Activated T-helper 9 cell treated with anti-CD3 and anti-CD28 coated beads, Interleukin-2, amount 50 U/mL, for 16 hours (primary cell): Measurements from ENCODE around the gene IER3.

Experiments
- DNase-seq: peaks from one replicate; pipeline ENCODE4 v3.0.0-alpha.2; 2020; ENCODE audit warnings: low read depth

The IER3 gene

DNA sequence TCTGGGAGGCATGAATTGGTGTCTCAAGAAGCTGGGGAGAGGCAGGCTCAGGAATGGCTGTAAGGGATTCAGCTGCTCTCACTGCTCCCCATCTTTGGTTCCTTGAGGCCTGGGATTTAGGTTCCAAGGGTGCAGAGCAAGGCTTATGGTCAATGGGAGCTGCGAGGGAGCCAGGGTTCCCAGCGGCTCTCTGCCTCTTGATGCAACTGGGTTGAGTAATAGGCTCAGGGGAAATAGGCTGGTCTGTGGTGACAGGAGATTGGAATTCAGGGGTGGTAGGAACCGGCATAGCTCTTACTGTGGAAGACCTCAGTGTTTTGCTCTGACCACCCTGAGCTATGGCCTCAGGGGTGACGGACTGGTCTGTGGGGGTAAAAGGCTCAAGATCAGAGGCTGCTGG is 40.5 kb downstream of the IER3 start:
- no peak for DNase-seq

GRCh38 chr6:30703011-30703410 is 41.3 kb downstream of the IER3 start:
- DNase-seq: no peak

GRCh38 chr6:30700340-30700739 is 44.0 kb downstream of the IER3 start:
- no peak for DNase-seq

DNA sequence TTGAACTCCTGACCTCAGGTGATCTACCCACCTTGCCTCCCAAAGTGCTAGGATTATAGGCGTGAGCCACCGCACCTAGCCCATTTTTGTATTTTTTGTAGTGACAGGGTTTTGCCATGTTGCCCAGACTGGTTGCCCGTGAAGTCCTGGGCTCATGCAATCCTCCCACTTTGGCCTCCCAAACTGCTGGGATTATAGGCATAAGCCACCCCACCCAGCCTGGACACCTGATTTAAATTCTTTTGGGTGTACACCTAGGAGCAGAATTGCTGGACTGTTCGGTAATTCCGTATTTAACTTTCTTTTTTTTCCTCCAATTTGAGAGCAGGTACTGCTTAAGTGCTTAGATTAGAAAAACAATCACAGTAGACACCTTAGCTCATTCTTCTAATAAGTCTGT is 47.9 kb downstream of the IER3 start:
- no peak for DNase-seq
